GM19395 (cell line): Measurements from ENCODE around the gene UVSSA.

ENCODE experiments used
- ATAC-seq: cut with Tn5 transposase; IDR thresholded peaks from one replicate; pipeline ENCODE4 v1.9.1; 2021; ENCODE audit warnings: mild to moderate bottlenecking, moderate library complexity; ENCODE audit not compliant: unreplicated experiment

Gene UVSSA

DNA sequence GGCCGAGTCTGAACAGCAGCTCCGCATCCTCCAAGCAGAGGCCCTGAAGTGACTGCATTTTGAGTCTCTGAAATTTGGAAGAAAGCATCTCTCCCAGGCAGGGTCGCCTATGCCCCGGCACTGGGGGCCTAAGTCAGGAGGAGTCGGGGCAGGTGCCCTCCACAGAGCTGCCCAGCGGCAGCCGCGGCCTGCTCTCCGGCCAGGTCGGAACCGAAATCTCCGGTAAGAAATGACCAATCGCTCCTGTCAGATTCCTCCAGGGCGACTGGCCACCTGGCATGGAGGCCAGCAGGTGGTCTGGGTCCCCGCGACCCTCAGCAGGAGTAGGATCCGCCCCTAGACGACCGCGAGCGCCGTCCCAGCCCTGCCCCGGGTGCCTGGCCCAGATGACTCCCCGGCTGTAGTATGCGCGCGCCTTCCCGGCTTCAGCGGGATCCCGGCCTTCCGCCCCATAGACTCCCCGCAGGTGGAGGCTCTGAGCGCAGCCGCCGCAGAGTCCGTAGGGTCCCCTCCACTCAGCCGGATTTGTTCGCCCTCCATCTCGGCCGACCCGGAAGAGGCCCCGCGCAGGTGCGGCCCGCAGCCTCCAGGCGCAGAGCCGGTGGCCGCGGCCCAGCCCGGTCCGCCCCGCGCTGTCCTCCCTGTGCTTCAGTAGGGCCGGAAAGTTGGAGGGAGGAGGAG, 57.7 kb downstream of the UVSSA start:
- no peak for ATAC-seq

DNA sequence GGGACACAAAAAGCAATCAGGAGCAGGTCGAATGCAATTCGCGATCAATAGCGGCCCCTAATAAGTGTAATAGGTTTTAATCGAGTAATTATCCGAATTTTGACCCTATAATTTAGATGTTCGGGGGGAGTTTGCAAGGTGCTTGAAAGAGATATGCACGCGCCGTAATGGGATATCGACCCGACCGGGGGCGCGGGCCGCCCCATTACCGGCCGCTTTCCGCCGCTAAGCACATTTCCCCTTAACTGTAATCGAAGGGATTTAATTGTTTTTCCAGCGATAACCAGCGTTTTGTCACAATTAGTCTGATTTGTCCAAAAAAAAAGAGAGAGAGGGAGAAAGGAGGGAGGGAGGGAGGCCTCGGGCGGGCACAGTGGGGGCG, 58.2 kb downstream of the UVSSA start:
- ATAC-seq, result no peak

DNA sequence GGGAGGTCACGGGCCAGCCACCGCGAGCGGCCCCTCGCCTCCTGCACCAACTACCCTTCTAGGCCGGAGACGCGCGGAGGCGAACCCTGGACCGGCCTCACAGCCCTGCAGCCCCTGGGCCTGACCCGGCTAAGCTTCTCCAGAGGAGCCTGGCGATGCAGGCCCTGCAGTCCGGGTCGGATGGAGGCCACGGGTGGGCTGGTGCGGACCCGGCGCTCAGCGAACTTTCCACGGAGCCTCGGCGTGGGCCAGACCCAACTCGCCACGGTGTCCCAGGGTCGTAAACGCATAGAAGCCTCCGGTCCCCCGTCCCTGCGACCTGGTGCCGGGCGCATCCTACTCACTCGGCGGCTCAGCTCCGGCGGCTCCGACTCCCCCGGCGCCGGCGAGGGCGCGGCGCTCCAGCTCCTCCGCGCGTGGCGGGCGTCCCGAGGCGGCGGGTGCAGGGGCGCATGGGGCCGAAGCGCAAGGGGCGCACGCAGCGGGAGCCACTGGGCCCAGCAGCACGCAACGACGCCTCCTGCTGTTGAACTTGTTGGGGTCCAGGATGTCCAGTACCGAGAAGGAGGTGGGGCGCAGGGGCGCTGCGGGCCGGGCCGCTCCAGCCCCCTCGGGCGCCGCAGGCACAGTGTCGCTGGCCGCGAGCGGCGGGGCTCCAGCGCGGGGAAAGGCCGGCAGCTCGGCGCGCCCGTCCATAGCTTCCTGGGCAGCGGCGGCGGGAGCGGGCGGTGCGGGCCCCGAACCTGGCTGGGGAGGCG, 58.8 kb downstream of the UVSSA start:
- no peak for ATAC-seq

GRCh38 chr4:1406394-1406980, 59.5 kb downstream of the UVSSA start, which contains the start of gene NKX1-1:
Gene NKX1-1 (minus strand): TSS chr4:1406442. CDS start chr4:1406442, 0 bp downstream.
- no peak for ATAC-seq

GRCh38 chr4:1406981-1407656, 60.1 kb downstream of the UVSSA start:
- ATAC-seq, result no peak

- no peak for ATAC-seq
Measured at GRCh38 chr4:1407657-1408333, 60.8 kb downstream of the UVSSA start.

- ATAC-seq, result no peak
Measured at GRCh38 chr4:1408418-1408817, 61.4 kb downstream of the UVSSA start.

DNA sequence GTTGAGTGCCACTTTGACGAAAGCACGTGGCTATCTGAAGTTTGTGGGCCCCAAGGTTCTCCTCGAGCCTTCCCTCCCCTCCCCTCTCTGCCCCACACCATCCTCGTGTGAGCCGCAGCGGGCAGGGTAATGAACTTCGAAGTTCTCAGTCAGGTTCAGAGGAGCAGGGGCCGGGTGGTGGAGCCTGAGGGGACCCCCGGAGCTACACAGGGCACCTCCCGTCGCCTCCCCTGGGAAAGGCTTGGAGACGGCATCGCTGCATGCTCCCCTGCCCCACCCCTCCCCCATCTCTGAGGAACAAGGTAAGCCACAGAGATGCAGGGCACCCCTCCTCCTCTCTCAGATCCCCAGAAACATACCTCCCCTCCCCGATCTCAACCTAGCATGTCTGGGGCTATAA, 62.1 kb downstream of the UVSSA start:
- no peak for ATAC-seq

GRCh38 chr4:1409491-1410425, 62.8 kb downstream of the UVSSA start:
- no peak for ATAC-seq

- no peak for ATAC-seq
Measured at GRCh38 chr4:1410491-1411325, 63.7 kb downstream of the UVSSA start.

DNA sequence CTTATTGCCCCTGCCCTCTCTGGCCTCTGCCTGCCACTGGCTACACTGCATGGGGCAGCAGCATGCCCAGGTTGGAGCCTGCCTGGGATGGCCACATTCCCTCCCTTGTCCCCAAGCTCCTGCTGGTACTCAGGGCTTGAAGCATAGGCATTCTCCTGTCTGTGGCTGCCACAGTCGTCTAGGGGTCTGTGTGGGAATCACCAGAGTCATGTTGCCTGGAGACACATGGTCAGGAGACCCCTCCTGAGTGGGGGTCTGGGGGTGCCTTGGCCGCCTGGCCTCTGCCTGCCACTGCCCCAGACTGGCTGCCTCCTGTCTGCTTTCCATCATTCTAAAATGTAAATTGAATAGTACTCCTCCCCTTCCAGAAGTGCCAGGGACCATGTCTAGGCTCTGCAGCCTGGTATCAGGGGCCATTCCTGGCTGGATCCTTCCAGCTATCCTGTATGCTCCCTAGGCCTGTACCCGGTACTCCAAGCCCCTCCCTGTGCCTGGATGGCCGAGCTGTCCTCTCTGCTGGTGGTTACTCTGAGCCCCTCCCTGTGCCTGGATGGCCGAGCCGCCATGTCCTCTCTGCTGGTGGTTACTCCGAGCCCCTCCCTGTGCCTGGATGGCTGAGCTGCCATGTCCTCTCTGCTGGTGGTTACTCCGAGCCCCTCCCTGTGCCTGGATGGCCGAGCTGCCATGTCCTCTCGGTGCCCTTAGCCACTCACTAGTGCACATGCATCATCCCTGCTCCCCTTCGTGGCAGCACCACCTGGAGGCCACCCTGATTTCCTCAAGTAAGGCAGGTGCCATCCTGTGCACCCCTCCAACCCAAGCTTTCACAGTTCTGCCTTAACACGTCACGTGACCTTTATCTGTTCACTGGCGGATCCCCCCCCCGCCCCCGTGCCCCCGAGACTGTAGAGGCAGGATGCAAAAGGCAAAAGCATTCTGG, 64.7 kb downstream of the UVSSA start:
- no peak for ATAC-seq

DNA sequence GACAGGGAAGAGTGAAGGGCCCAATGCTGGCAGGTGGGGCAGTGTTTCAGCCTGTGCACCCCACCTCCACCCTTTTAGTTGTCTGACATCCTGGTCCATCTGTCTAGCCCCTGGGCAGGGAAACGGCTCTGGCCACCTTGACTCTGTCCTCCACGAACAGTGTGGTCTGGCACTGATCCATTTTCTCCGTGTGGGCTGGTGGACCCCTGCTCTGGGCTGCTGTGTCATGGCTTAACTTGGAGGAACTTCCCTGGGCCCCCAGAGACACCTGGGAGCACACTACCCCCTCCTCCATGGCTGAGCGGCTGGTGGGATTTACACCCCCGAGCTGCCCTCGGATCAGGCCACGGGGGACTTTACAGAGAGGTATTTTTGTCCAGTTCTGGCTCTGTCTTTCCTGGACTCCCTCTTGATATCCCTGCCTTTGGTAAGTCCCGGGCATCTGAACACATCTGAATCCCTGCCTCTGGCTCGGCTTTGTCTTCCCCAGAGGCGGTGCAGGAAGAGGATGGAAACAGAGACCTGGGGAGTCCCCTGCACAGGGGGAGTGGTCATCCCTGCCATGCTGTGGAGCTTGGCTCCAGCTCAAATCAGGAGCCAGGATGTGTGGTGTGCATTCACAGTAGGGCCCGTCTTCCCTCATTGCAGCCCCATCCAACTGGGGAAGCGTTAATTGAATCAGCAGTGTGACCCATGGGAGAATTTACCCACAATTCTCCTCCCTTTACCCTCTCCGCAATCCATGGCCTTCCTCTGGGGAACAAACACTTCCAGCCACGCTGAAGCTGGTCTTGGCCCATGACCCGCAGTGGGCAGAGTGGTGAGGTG, 65.6 kb downstream of the UVSSA start:
- no peak for ATAC-seq

GRCh38 chr4:1413204-1413663, 66.2 kb downstream of the UVSSA start:
- ATAC-seq, result no peak

- ATAC-seq, result no peak
Measured at GRCh38 chr4:1413687-1414479, 66.9 kb downstream of the UVSSA start.

DNA sequence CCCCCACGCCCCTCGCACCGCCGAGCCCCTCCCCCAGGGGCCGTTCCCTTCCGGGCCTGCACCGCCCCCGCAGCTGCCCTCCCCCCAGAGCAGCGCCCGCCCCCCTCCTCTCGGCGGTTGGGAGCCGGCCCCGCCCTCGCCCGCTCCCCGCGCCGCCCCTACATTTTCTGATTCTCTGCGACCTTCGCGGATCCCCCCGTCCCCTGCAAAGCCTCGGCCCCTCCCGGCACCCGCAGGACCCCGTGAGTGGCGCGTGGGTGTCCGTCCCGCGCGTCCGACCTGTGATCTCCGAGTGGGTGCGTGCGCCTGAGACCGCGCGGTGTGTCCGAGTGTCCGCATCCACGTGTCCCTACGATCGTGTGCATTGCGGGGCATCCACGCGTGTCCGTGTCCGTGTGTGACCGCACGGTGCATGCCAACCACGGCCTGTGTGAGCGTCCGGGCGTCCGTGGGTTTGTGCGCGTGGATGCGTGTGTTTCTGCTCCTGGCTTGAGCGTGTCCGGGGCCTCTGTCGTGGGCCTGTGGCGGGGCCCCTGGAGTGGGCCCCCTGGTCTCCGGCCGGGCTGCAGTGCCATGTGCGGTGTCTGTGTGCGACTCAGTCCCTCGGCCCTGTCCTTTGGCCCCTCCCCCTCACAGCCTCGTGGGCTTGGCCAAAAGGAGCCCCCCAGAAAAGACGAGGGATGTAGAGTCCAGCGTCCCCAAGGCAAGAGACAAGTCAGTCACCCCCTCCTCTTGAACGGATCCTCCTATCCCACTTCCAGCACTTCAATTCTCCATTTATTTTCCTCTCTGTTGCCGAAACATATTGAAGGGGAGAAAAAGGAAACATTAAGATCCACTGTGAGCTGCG, 68.0 kb downstream of the UVSSA start:
- ATAC-seq, result no peak
